Smooth muscle cell (in vitro differentiated cells): ENCODE measurements around the gene FAM217B. TPM values are rescaled to one million over a fixed set of nuclear protein-coding genes. Genes with fewer than 3 reads are reported as not detected.

Source experiments
- DNase-seq: peaks from one replicate; lab custom pipeline; 2025; ENCODE audit not compliant: unreplicated experiment; lab: John Stamatoyannopoulos, UW
- H2AFZ ChIP-seq: fragments of 200-600 bp; sonication (generic); 2 replicates; pipeline ENCODE4 v1.6.0; 2016; ENCODE audit warnings: antibody characterized with exemption, low read depth, mild to moderate bottlenecking
- H3F3A ChIP-seq: fragments of 200-600 bp; sonication (generic); 2 replicates; pipeline ENCODE4 v1.6.0; 2017; ENCODE audit warnings: antibody characterized with exemption, low read depth
- H3K27ac ChIP-seq: fragments of 200-600 bp; sonication (generic); 2 replicates; pipeline ENCODE4 v1.5.1; 2016; ENCODE audit warnings: low read depth, mild to moderate bottlenecking
- H3K27me3 ChIP-seq: fragments of 200-600 bp; sonication (generic); 2 replicates; pipeline ENCODE4 v1.6.1; 2016; ENCODE audit warnings: low read depth, mild to moderate bottlenecking
- H3K36me3 ChIP-seq: fragments of 200-600 bp; sonication (generic); 2 replicates; pipeline ENCODE4 v1.5.1; 2016; ENCODE audit warnings: low read depth
- H3K4me1 ChIP-seq: fragments of 200-600 bp; sonication (generic); 2 replicates; pipeline ENCODE4 v1.5.1; 2016; ENCODE audit warnings: low read depth
- H3K4me2 ChIP-seq: fragments of 200-600 bp; sonication (generic); 2 replicates; pipeline ENCODE4 v1.6.0; 2016; ENCODE audit warnings: mild to moderate bottlenecking
- H3K4me3 ChIP-seq: fragments of 200-600 bp; sonication (generic); 2 replicates; pipeline ENCODE4 v1.5.1; 2016; ENCODE audit warnings: mild to moderate bottlenecking
- H3K79me2 ChIP-seq: fragments of 200-600 bp; sonication (generic); 2 replicates; pipeline ENCODE4 v1.6.0; 2016; ENCODE audit warnings: low read depth, mild to moderate bottlenecking
- H3K9ac ChIP-seq: fragments of 200-600 bp; sonication (generic); 2 replicates; pipeline ENCODE4 v1.6.0; 2016; ENCODE audit warnings: low read depth
- H3K9me3 ChIP-seq: fragments of 200-600 bp; sonication (generic); replicated peaks from 2 replicates; pipeline ENCODE4 v1.5.1; 2016; ENCODE audit warnings: low read depth
- H4K20me1 ChIP-seq: fragments of 200-600 bp; sonication (generic); 2 replicates; pipeline ENCODE4 v1.6.0; 2016; ENCODE audit warnings: low read depth
- WGBS: methylation state at CpG from one replicate; pipeline ENCODE4 v1.1.7; 2016; ENCODE audit warnings: low lambda C conversion rate; 5-methylcytosine and 5-hydroxymethylcytosine counted together
- polyA plus RNA-seq: library from polyadenylated mRNA; unstranded; fragments of >200 nt; fragmentation: Nextera tagmentation; extraction: Ambion mirVana; gene quantifications from 2 replicates; pipeline ENCODE4 v1.2.1, GENCODE V29; 2016
- total RNA-seq: library from RNA; depleted of rRNA; stranded (reverse); fragments of >200 nt; gene quantifications from 2 replicates; pipeline ENCODE4 v1.2.3, GENCODE V29; 2014
- TF ChIP-seq, protein P1 (sequence below): fragments of 200-600 bp; sonication (generic); IDR thresholded peaks from 2 replicates; pipeline ENCODE4 v1.5.1; 2017; ENCODE audit warnings: borderline replicate concordance, mild to moderate bottlenecking, antibody characterized with exemption; ENCODE audit not compliant: insufficient read depth, poor library complexity, severe bottlenecking

Gene FAM217B
- total and polyA plus RNA-seq, 2 experiments from 2014 or later, result 7.7 to 14.2 TPM

DNA sequence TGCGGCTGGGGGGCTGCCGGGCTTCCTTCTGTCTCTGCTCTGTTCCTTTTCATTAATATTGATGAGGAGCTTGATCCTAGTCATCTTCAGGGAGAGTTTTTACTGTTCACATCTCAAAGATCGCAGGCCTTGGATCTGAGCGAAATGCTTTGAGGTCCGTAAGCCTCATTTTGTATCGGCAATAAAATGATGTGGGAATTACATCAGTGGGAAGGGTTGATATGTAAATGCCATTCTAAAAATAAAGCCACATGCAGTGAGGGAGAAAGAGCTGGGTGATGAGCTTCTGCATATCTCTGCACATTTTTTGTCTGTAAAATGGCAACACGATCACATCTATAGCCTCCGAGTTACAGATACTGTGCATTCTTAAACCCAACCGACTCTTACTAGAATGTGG is 42.9 kb downstream of the FAM217B start:
- DNase-seq, result no peak

DNA sequence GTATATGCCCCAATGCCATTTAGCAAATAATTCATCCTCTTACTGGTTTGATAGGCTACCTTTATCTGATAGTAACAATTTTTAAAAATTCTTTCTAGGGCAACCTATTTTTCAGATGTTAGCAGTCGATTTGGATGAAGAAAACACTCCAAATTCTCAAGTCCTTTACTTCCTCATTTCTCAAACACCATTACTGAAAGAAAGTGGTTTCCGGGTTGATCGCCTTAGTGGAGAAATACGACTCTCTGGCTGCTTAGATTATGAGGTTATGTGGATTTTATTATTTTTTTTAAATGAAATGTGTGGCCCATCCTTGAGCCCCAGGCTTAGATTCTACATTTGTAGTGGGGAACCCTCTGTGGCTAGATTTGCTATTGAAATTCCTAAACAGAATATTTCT is 44.4 kb downstream of the FAM217B start:
- H3K27ac ChIP-seq, result no peak overlapping the region
- H3K4me2 ChIP-seq, result no peak overlapping the region
- H3F3A ChIP-seq, result no peaks in the 10 kb centered on the region
- H3K4me3 ChIP-seq, result no peak overlapping the region
- no peaks in the 10 kb centered on the region for H3K4me1 ChIP-seq
- no peaks in the 10 kb centered on the region for H3K36me3 ChIP-seq
- H2AFZ ChIP-seq, result no peak overlapping the region
- no peaks in the 10 kb centered on the region for H3K79me2 ChIP-seq
- DNase-seq, result no peak
- H4K20me1 ChIP-seq, result no peaks in the 10 kb centered on the region
- WGBS, result 92% methylated on average over 4 of the region's 4 CpGs
- H3K27me3 ChIP-seq, result no peaks in the 10 kb centered on the region
- TF ChIP-seq, protein P1, sequence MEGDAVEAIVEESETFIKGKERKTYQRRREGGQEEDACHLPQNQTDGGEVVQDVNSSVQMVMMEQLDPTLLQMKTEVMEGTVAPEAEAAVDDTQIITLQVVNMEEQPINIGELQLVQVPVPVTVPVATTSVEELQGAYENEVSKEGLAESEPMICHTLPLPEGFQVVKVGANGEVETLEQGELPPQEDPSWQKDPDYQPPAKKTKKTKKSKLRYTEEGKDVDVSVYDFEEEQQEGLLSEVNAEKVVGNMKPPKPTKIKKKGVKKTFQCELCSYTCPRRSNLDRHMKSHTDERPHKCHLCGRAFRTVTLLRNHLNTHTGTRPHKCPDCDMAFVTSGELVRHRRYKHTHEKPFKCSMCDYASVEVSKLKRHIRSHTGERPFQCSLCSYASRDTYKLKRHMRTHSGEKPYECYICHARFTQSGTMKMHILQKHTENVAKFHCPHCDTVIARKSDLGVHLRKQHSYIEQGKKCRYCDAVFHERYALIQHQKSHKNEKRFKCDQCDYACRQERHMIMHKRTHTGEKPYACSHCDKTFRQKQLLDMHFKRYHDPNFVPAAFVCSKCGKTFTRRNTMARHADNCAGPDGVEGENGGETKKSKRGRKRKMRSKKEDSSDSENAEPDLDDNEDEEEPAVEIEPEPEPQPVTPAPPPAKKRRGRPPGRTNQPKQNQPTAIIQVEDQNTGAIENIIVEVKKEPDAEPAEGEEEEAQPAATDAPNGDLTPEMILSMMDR, result no peak
- no peak overlapping the region for H3K9ac ChIP-seq
- H3K9me3 ChIP-seq, result no peaks in the 10 kb centered on the region

More for the DNA sequence above, 42.9 kb downstream of the FAM217B start:
- Histone ChIP-seq H3K27ac (no peak overlapping the region), H4K20me1 (no peaks in the 10 kb centered on the region), H3K79me2 (no peaks in the 10 kb centered on the region), H3K27me3 (no peaks in the 10 kb centered on the region), H3K4me2 (no peak overlapping the region), H3K4me3 (no peak overlapping the region), H3F3A (no peaks in the 10 kb centered on the region), H3K9ac (no peak overlapping the region), H3K36me3 (no peaks in the 10 kb centered on the region), H3K9me3 (no peaks in the 10 kb centered on the region), H3K4me1 (no peaks in the 10 kb centered on the region), H2AFZ (no peak overlapping the region)
- TF ChIP-seq, protein P1, result no peak
- 95% methylated on average over 9 of the region's 9 CpGs for WGBS

DNA sequence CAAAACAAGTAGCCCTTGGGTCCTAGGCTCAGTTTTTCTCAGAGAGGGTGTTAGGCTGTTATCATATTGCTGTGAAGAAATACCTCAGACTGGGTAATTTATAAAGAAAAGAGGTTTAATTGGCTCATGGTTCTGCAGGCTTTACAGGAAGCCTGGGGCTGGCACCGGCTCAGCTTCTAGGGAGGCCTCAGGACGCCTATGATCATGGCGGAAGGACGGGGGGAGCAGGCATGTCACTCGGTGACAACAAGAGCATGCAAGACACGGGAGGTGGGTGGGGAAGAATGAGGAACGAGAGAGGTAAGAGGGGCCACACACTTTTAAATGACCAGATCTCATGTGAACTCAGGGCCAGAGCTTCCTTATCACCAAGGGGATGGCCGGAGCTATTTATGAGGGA is 45.0 kb downstream of the FAM217B start:
- no peaks in the 10 kb centered on the region for H3K27me3 ChIP-seq
- no peak overlapping the region for H2AFZ ChIP-seq
- DNase-seq, result no peak
- no peak overlapping the region for H3K4me3 ChIP-seq
- H4K20me1 ChIP-seq, result no peaks in the 10 kb centered on the region
- no peak overlapping the region for H3K27ac ChIP-seq
- H3K4me1 ChIP-seq, result no peaks in the 10 kb centered on the region
- no peaks in the 10 kb centered on the region for H3K79me2 ChIP-seq
- H3F3A ChIP-seq, result no peaks in the 10 kb centered on the region
- TF ChIP-seq, protein P1, result no peak
- no peak overlapping the region for H3K9ac ChIP-seq
- no peaks in the 10 kb centered on the region for H3K36me3 ChIP-seq
- H3K4me2 ChIP-seq, result no peak overlapping the region
- WGBS, result 86% methylated on average over 8 of the region's 8 CpGs
- H3K9me3 ChIP-seq, result no peaks in the 10 kb centered on the region

DNA sequence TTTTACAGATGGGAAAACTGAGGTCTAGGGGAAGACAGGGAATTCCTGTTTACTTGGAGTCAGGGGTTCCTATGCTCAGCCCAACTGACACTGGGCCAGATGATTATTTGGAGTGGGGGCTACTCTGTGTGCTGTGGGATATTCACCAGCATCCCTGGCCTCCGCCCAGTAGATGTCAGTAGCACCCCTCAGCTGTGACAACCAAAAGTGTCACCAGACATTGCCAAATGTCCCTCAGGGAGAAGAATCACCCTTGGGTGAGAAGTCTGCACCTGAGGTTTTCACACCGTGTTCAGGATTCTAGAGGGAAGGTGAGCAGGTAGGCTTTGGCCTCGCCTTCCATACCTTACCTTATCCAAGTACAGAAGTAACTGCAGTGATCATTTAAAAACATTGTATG is 45.7 kb downstream of the FAM217B start:
- no peaks in the 10 kb centered on the region for H3K9me3 ChIP-seq
- H3K36me3 ChIP-seq, result no peaks in the 10 kb centered on the region
- H4K20me1 ChIP-seq, result no peaks in the 10 kb centered on the region
- WGBS, result 87% methylated on average over 3 of the region's 3 CpGs
- H2AFZ ChIP-seq, result no peak overlapping the region
- no peak overlapping the region for H3K4me2 ChIP-seq
- no peaks in the 10 kb centered on the region for H3K4me1 ChIP-seq
- DNase-seq, result no peak
- TF ChIP-seq, protein P1, result no peak
- no peaks in the 10 kb centered on the region for H3K27me3 ChIP-seq
- no peak overlapping the region for H3K9ac ChIP-seq
- H3K79me2 ChIP-seq, result no peaks in the 10 kb centered on the region
- H3K4me3 ChIP-seq, result no peak overlapping the region
- H3F3A ChIP-seq, result no peaks in the 10 kb centered on the region
- no peak overlapping the region for H3K27ac ChIP-seq
